NCI-H526 treated with DMSO at 0.1 percent for 48 hours (cell line): Measurements from ENCODE around the gene COL6A2.

Experiments used
- DNase-seq: peaks from one replicate; lab custom pipeline; 2025; lab: John Stamatoyannopoulos, UW

COL6A2 gene

DNA sequence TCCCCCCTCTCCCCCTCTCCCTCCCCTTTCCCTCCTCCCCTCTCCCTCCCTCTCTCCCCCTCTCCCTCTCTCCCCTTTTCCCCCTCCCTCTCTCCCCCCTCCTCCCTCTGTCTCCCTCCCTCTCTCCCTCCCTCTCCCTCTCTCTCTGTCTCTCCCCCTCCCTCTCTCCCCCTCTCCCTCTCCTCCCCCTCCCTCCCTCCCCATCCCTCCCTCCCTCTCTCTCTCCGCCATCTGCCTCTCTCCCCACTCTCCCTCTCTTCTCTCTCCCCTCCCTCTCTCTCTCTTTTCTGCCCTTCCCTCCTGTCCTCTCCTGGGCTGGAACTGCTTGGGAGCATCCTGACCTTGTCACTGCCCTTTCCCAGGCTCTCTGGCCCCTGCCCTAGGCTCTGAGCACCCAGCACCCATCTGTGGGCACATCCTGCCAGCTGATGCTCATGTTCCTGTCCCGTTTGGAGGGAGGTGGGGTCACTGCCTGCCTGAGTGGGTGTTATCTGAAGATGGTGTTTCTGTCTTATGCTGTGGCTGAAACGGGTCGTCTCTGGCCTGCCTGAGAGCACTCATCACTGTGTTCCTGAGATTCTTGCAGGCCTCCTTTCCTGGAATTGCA, 46.7 kb downstream of the COL6A2 start:
- no peak for DNase-seq

GRCh38 chr21:46145159-46145839, 47.4 kb downstream of the COL6A2 start:
- DNase-seq = no peak

DNA sequence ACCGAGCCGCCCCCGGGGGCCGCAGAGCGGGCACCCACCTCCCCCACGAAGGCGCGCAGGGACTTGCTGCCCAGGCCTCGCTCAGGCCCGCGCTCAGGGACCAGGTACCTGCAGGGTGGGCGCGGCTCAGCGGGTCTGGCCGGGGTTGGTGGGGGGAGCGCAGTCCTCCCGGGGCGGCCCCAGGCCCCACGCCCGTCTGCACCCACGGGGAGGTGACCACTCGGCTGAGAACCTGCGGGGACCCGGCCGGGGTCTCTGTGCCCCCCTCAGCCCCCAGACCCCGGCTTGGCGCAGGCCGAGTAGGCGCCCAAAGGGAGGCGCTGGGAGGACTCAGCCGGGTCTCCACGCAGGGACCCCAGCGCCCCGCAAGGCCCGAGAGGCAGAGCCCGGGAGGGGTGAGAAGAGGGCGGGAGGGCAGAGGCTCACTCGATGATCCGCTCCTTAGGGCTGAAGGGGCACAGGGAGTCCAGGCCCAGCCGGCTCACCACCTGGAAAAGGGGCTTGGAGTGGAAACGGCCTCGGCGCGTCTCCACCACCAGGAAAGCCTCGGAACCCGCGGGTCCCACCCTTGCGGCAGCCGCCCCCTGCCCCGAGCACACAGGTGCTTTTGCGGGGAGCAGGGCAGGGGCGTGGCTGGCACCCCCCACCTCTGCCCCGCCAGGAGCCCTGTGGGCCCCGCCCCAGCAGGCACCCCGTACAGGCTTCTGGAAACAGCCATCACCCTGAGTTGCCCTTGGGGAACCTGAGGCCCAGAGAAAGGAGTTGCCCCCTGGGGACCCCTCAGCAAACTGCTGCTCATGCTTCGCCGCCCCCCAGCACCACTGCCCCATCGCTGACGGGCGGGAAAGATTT, 48.2 kb downstream of the COL6A2 start:
- no peak for DNase-seq

DNA sequence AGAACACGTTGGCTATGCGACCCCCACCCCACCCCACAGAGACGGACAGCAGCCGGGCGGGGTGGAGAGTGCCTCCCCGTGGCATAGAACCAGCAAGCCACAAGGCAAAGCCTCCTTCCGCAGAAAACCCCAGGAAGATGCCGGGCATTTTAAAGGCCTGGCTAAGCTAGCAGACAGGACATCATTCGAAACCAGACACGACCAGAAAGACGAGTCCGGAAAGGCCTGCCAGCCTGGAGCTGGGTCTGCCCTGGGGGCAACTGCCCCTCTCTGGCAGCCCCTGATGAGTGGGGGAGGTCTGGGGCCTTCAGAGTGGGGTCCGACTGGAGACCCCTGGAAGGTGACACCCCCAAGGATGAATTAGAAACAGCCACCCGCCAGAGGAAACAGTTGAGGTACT, 48.9 kb downstream of the COL6A2 start:
- DNase-seq = no peak

GRCh38 chr21:46147429-46147828, 49.5 kb downstream of the COL6A2 start:
- peak; percentile 36 for DNase-seq

DNA sequence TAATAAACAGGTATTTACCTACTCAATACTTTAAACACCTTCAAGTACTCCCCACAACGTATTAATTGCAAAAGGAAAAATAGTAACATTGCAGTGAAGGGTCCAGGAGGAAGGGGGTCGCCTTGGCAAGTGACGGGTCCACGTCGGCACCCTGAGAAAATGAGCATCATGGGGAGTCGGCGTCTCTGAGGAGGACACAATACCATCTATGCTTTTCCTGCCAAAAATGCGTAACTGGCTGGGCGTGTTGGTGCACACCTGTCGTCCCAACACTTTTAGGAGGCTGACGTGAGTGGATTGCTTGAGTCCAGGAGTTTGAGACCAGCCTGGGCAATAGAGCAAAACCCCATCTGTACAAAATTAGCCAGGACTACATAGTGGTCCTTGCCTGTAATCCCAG, 50.2 kb downstream of the COL6A2 start:
- DNase-seq = no peak

DNA sequence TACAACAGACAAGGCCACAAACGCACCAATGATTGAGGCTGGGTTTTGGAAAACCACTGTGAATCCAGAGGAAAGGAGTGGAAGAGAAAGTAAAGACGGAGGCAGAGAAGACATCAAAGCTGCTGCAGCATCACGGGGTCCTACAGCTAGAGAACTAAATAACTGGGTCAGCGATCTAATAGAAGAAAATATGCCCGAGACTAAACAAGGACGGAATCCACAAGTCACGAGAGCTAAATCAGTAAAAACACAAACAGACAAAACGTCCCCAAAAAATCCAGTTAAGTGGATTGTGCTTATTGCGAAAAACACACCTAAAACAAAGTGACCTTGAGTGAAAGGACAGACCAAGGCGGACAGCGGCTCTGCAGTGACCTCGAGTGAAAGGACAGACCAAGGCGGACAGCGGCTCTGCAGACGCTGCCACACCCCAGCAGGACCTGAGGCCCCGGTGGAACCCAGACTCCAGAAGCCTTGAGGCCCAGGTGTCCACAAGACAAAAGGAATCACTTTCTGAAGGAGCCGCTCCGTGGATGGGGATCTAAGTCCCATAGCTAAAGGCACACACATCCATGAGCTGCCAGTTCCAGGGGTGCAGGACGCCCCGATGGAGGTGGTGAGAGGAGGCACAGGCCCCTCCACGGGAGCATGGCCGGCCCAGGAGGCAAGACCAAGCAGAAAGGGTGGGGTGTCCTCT, 51.4 kb downstream of the COL6A2 start:
- DNase-seq = no peak

- DNase-seq = no peak
Measured at GRCh38 chr21:46150073-46150472, 52.2 kb downstream of the COL6A2 start.

DNA sequence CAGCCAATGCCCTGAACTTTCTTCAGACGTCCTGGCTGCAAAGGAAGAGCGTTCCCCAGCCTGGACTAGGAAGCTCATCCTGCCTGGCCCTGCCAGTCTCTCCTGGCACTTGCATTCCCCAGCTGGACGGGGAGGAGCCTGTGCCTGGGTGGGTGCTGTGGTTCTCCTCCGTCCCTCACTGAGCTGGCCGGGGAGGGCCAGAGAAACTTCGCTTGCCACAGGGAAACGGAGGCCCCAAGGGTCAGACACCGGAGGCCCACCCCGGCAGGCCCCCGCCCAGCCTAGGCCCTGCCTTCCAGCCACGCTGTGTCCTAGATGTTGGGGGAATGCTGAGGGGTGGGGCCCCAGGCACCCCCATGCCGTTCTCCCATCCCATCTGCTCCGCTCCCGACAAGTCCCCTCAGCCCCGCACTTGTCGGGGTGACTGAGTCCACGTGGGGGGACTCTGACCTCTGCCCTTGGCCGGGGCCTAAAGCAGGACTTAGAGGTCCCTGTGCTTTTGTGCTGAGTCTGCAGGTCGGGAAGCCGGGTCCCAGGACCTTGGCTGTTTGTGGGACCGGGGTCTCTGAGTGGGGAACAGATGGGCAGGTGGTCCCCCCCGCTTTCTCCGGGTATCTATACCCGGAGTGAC, 52.7 kb downstream of the COL6A2 start:
- DNase-seq = no peak

GRCh38 chr21:46151261-46151988, 53.5 kb downstream of the COL6A2 start:
- no peak for DNase-seq

- DNase-seq = no peak
Measured at GRCh38 chr21:46151989-46152926, 54.3 kb downstream of the COL6A2 start.

- DNase-seq = no peak
Measured at GRCh38 chr21:46152927-46153246, 55.0 kb downstream of the COL6A2 start.

GRCh38 chr21:46153247-46154154, 55.6 kb downstream of the COL6A2 start:
- no peak for DNase-seq

- DNase-seq = no peak
Measured at GRCh38 chr21:46154155-46154954, 56.4 kb downstream of the COL6A2 start.

DNA sequence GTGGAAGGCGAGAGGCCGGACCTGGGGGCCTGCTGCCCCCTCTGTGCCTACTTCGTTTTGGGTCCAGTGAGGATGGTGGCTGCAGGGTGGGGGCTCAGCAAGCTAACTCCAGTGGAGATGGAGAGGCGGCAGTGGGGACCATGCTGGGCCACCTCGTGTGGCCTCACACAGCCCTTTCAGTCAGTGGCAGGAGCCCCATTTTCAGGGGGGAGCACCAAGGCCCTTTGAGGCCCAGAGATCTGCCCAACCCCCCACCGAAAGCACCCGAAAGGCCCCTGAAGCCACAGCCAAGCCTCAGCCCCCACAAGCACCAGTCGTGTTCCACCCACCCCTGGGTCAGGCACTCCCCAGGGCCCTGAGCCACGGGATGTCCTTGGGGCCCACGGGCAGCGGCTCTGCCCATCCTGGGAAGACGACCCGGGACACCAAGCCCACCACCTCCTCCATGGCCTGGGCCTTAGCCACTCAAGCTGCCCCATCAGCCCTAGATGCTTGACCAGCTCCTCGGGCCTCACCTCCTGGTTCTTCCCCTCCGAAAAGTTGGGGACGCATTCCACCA, 57.1 kb downstream of the COL6A2 start:
- no peak for DNase-seq

DNA sequence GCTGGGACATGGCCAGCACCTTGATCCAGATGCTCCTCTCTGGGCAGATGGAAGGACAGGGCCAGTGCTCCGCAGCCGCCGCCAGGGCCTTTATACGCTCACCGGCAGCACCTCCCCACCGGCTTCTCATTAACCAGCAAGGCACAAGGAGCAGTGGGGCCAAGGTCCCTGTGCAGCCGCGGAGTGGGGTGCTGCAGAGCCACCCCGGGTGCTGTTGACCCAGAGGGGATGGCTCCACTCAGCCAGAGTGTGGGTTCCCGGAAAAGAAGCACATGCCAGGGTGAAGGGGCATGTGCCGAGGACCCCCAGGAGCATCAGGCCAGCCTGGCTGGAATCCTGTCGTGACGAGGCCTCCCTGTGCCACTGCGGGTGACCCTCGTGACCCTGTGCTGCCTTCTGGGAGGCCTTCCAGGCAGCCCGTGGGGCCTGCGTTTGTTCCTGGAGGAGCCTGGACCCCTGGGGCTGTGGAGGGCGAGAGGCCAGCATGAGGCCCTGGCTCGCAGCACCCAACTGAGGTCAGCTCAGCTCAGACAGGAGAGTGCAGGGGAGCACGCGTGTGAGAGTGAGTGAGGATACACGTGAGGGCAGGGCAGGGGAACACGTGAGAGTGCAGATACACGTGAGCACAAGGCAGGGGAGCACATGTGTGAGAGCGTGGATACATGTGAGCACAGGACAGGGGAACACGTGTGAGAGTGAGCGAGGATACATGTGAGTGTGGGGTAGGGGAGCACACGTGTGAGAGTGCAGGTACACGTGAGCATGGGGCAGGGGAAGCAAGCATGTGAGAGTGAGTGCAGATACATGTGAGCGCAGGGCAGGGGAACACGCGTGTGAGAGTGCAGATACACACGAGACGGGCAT, 57.8 kb downstream of the COL6A2 start, which contains the start of gene FTCD:
Gene FTCD (minus strand): TSS at position 66 of the 864 bp plus-strand sequence. CDS start 56 bp downstream, at position 10.
- no peak for DNase-seq

- no peak for DNase-seq
Measured at GRCh38 chr21:46156378-46156645, 58.4 kb downstream of the COL6A2 start.
